GM11168 (cell line): ENCODE results near the gene SLAMF1.
"Not testable (repeated sequence)": the region's sequence is repeated elsewhere in the genome, so short reads cannot be mapped to it uniquely, and the experiment has no call there.

Experiments
- in situ Hi-C: fragments of 300-500 bp; cut with MboI; formaldehyde crosslinking; loops from one replicate; pipeline ENCODE4 v1.12.0; 2022; ENCODE audit warnings: low sequenced_read_pairs; ENCODE audit not compliant: unreplicated experiment

SLAMF1 gene

DNA sequence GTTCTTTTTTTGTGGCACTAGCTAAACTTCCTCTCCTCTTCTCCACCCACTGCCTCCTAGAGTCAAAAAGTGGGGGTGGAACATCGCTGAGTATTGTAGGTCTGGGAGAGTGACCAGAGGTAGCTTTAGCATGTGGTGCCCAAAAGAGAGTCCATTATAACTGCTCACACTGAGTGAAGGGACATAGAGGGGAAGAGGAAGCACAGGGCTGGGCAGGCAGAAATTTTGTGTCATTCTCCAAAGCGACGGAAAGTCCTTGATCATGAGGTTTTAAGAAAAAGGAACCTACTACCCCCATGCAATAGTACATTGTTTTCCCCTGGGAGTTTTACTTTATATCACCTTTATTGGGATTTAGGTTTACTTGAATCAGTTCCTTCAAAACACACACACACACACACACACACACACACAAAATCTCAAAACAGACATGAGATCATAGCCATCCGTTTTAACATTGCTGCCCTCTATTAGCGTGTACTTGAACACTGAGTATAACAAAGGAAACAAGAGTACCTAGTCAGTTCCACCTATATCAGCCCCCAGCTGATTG is 71.7 kb downstream of the SLAMF1 start:
- in situ Hi-C loops = no loop called here

- in situ Hi-C loops = no loop called here
These were observed 76.0 kb downstream of the SLAMF1 start for GRCh38 chr1:160570840-160571239.

GRCh38 chr1:160569806-160570205 is 77.0 kb downstream of the SLAMF1 start:
- in situ Hi-C loops = no loop called here

DNA sequence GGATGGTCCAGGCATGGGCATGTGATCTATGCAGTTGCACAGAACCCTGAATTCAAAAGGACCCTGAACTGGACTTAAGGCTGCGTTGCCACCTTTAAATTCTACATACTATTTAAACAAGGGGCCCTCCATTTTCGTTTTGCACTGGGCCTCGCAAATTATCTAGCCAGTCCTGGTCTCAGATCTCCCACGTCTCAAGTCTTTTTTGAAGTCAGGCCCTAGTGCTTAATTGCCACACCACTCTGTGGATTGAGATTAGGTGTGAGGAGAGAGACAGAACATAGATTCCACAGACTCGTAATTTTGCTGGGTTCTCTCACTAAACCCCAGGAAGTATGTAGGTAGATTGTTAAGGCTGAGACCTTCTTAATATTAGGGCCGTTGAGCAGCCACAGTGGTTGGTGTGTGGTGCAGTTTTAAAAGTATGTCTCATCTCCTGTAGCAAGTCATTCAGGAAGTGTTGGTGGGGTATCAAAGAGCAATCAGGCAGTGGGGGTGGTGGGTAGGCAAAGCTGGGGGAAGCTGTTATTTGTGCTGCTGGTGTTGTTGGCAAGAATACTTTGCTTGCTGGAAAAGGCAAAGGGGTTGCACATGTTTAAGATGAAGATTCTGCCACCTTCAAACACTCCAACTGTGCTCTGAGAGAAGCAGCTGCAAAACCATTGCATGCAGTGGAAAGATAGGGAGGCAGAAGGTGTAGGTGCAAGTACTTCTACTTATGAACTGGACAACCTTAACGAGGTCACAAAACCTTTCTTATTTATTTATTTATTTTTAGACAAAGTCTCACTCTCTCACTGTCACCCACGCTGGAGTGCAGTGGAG is 78.8 kb downstream of the SLAMF1 start:
- in situ Hi-C loops = no loop called here

DNA sequence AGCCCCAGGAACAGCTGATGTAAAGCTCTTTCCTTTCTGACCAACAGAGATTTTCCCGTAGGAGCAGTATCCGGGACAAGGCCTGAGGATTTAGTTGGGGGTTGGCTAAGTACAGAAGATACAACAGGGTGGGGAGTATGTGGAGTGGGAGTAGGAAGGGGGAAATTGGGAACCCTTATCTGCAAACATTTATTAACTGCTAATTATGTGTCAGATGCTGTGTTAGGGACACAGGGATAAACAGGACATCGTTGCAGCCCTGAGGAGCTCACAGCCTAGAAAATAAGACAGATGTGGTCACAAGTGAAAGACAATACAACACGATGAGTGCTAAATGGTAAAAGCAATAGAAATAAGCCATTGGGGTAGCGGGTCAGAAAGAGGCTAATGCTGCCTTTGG is 79.5 kb downstream of the SLAMF1 start:
- in situ Hi-C loops = no loop called here

DNA sequence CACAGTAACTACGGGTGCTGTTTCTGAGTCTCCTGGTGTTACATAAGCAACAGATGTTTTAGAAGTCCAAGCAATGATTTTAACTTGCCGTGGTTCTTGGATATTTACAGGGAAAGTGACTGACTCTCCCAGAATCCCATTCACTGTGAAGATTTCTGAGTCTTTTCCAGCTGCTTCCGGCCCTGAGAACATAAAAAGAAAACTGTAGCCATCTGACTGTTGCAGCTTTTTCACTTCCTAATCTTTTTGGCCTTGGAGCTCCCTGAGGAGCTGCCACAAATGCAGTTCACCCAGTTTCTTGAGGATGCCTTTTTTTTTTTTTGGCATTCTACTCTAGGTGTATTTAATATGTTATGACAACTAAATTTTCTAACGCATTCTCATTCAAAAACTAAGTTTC is 81.3 kb downstream of the SLAMF1 start:
- in situ Hi-C loops = no loop called here

DNA sequence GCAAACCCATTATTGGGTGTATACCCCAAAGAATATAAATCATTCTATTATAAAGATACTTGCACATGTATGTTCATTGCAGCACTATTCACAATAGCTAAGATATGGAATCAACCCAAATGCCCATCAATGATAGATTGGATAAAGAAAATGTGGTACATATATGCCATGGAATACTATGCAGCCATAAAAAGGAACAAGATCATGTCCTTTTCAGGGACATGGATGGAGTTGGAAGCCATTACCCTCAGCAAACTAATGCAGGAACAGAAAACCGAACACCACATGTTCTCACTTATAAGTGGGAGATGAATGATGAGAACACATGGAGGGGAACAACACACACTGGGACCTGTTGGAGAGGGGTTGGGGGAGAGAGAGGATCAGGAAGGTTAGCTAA is 83.6 kb downstream of the SLAMF1 start:
- in situ Hi-C loops = not testable (repeated sequence)

GRCh38 chr1:160562745-160563144 is 84.1 kb downstream of the SLAMF1 start:
- in situ Hi-C loops = not testable (repeated sequence)

- in situ Hi-C loops = no loop called here
These were observed 86.0 kb downstream of the SLAMF1 start for GRCh38 chr1:160560806-160561205.

GRCh38 chr1:160560045-160560705 is 86.7 kb downstream of the SLAMF1 start:
- in situ Hi-C loops = no loop called here

DNA sequence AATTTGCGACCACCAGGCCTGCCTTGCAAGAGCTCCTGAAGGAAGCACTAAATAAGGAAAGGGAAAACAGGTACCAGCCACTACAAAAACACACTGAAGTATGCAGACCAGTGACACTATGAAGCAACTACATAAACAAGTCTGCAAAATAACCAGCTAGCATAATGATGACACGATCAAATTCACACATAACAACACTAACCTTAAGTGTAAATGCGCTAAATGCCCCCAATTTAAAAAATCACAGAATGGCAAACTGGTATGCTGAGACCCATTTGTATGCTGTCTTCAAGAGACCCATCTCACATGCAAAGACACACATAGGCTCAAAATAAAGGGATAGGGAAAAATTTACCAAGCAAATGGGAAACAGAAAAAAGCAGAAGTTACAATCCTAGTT is 87.4 kb downstream of the SLAMF1 start:
- in situ Hi-C loops = not testable (repeated sequence)

- in situ Hi-C loops = no loop called here
These were observed 88.0 kb downstream of the SLAMF1 start for GRCh38 chr1:160558660-160559380.
